Muscle layer of colon (tissue), 2 donors: Measurements from ENCODE around the gene SPDYE4.

Experiments used
- H3K27ac ChIP-seq: one replicate; pipeline ENCODE4 v1.7.0; 2013; ENCODE audit warnings: low read depth, mild to moderate bottlenecking, low read length, moderate library complexity
- H3K27me3 ChIP-seq, 2 donors: one replicate each; pipeline ENCODE4 v1.7.0; 2013; ENCODE audit warnings: low read length in 2 of 2, mild to moderate bottlenecking in 2 of 2; ENCODE audit not compliant: insufficient read depth in 2 of 2, control insufficient read depth in 1 of 2
- H3K36me3 ChIP-seq: one replicate; pipeline ENCODE4 v1.7.0; 2013; ENCODE audit warnings: mild to moderate bottlenecking, low read length; ENCODE audit not compliant: insufficient read depth
- H3K4me1 ChIP-seq: one replicate; pipeline ENCODE4 v1.7.0; 2013; ENCODE audit warnings: mild to moderate bottlenecking, low read length; ENCODE audit not compliant: insufficient read depth
- H3K4me3 ChIP-seq, 2 donors: one replicate each; pipeline ENCODE4 v1.7.0; 2013; ENCODE audit warnings: low read length in 2 of 2, low read depth in 1 of 2, mild to moderate bottlenecking in 1 of 2, moderate library complexity in 1 of 2
- H3K9ac ChIP-seq: one replicate; pipeline ENCODE4 v1.7.0; 2013; ENCODE audit warnings: low read length
- H3K9me3 ChIP-seq: one replicate; pipeline ENCODE4 v1.7.0; 2013; ENCODE audit warnings: mild to moderate bottlenecking, low read length
- donor health status: abdominal sarcoma.
- donor health status: Adenocarcinoma of cecum.

Gene SPDYE4

DNA sequence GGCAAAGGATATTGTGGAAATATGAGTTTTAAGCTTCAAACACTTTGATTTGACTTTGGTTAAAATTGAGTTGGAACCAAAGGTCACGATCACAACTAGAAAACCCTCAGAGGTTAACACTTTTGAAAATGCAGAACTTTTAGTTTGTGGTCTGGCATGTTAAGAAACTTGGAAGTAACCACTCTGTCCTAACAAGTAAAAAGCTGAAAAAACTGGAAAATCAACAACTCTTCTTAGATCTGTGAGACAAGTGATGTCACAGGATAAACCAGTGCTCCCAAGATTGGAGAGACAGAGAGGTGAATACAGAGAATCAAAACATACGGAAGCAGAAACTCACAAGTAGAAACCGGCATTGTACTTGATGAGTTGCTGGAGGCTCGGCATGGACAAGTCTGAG is 23.4 kb upstream of the SPDYE4 start:
- Histone ChIP-seq H3K9me3 (no peaks in the 10 kb centered on the region), H3K36me3 (no peaks in the 10 kb centered on the region), H3K4me3 (no peak overlapping the region), H3K4me1 (no peaks in the 10 kb centered on the region), H3K27ac (no peak overlapping the region), H3K27me3 (peaks cover 0 to 5% of the 10 kb centered on the region in 2 donors), H3K9ac (no peak overlapping the region)

DNA sequence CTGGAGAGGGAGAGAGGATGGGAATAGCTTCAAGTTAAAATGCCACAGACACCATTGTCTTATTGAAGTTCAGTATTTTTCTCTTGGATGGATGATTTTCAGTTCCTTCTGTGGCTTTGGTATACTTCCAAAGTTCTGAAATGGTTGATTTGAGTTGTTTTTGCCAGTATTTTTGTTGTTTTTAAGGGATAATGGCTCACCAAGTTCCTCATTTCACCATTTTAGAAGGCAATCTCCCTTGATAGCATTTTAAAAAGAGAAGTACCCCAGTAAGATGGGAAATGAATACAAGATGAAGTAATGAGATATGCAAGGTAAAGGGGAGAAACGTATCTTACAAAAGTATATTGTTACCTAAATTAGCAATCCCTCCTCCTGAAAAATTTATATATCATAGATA is 18.5 kb upstream of the SPDYE4 start:
- H3K9me3 ChIP-seq = no peaks in the 10 kb centered on the region

DNA sequence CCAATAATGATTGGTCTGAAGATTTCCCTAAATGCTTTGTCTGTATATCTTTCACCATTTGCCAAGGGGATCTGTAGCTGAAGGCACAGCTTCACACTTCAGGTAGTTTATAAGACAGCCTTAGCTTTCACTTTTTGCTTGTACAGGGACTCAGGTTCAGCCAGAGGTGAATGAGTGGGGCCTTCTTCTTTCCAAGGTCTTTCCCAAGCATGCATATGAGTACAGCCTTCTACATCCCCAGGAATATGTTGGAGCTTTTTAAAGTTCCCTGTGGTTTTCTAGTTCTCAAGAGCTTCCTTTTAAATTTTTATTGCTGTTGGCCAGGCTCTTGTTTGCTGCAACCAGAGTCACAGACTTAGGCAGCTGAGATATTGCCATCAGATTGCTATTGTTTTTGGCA is 17.9 kb upstream of the SPDYE4 start:
- Histone ChIP-seq H3K4me1 (no peaks in the 10 kb centered on the region), H3K9me3 (no peaks in the 10 kb centered on the region), H3K36me3 (no peaks in the 10 kb centered on the region), H3K27ac (no peak overlapping the region), H3K4me3 (no peak overlapping the region), H3K27me3 (peaks cover 0 to 5% of the 10 kb centered on the region in 2 donors), H3K9ac (no peak overlapping the region)

More for the DNA sequence above, 18.5 kb upstream of the SPDYE4 start:
- Histone ChIP-seq H3K27me3 (peaks cover 0 to 5% of the 10 kb centered on the region in 2 donors), H3K36me3 (no peaks in the 10 kb centered on the region), H3K9ac (no peak overlapping the region), H3K4me3 (no peak overlapping the region), H3K27ac (no peak overlapping the region), H3K4me1 (no peaks in the 10 kb centered on the region)

DNA sequence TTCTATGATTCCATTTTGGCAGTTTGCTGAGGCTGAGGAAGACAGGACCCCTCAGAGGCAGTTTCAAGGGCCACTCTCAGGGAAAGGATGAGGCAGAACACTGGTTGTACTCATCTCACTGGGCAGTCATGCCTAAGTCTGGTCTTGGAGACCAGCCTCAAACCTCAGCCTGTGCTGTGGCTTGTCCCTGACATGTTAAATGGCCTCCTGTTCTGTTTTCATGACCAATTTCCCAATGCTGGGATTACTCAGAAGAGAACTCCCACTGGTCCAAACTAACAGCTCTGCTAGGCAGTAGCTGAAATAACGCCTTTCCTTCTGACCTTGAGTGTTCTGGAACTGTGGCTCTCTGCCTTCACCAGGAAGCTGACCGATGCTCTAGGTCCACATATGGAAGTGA is 8.4 kb upstream of the SPDYE4 start:
- Histone ChIP-seq H3K9me3 (no peaks in the 10 kb centered on the region), H3K9ac (no peak overlapping the region), H3K27ac (no peak overlapping the region), H3K4me3 (no peak overlapping the region), H3K4me1 (no peaks in the 10 kb centered on the region), H3K27me3 (no peaks in the 10 kb centered on the region), H3K36me3 (no peaks in the 10 kb centered on the region)

DNA sequence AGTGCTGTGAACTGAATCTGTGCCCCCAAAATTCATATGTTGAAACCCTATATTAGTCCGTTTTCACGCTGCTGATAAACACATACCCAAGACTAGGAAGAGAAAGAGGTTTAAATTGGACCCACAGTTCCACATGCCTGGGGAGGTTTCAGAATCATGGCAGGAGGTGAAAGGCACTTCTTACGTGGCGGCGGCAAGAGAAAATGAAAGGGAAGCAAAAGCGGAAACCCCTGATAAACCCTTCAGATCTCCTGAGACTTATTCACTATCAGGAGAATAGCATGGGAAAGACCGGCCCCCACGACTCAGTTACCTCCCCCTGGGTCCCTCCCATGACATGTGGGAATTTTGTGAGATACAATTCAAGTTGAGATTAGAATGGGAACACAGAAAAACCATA is 3.7 kb upstream of the SPDYE4 start:
- no peaks in the 10 kb centered on the region for H3K4me1 ChIP-seq
- H3K4me3 ChIP-seq = no peak overlapping the region
- H3K9ac ChIP-seq = no peak overlapping the region
- H3K27ac ChIP-seq = no peak overlapping the region
- H3K9me3 ChIP-seq = no peaks in the 10 kb centered on the region
- H3K27me3 ChIP-seq = no peaks in the 10 kb centered on the region
- H3K36me3 ChIP-seq = no peaks in the 10 kb centered on the region

DNA sequence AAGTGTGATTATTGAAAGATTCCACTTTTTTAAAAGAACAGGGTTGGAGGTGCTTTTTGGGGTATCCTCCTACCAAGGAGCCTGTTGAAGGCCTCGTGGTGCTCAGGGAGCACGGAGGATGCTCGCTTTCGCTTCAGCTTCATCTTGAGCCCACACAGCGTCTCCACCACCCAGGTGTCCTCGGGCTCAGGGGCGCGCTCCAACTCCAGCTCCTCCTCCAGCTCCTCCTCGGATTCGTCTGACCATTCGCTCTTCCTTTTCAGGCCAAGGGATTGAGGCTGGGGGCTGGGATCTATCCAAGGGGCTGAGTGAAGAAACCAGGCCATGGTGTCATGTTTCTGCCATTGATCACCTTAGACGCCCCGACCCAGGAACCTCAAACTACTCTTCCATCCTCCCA is 1.2 kb downstream of the SPDYE4 start:
- Histone ChIP-seq H3K27ac (no peak overlapping the region), H3K4me3 (no peak overlapping the region), H3K9me3 (no peaks in the 10 kb centered on the region), H3K27me3 (no peaks in the 10 kb centered on the region), H3K9ac (no peak overlapping the region), H3K36me3 (no peaks in the 10 kb centered on the region), H3K4me1 (no peaks in the 10 kb centered on the region)

DNA sequence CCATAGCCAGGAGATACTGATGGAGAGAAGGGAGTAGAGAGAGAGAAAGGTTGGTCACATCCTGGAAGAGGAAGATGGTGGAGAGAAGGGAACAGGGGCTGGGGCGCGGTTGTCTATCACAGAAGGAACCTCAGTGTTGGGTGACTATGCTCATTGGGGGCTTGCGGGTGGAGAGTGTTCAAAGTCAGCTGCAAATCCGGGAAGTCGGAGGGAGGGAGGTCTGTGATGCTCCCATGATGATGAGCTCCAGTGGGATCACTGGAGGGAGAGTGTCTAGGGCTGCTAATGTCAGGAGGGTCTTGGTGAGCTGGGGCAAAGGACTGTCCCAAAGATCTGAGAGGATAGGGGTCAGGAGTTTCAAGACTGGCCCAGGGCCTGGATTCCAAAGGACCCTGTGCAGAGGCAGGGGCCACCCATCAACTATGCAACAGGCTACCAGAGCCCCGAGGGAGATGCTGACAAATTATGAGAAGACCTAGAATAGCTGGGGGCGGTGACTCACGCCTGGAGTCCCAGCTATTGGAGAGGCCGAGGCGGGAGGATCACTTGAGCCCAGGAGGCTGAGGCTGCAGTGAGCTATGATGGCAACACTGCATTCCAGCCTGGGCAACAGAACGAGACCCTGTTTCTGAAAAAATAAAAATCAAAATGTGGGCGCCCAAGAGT is 2.6 kb downstream of the SPDYE4 start:
- no peaks in the 10 kb centered on the region for H3K4me1 ChIP-seq
- H3K9ac ChIP-seq = no peak overlapping the region
- H3K27ac ChIP-seq = no peak overlapping the region
- no peaks in the 10 kb centered on the region for H3K36me3 ChIP-seq
- no peaks in the 10 kb centered on the region for H3K9me3 ChIP-seq
- no peak overlapping the region for H3K4me3 ChIP-seq
- no peaks in the 10 kb centered on the region for H3K27me3 ChIP-seq

DNA sequence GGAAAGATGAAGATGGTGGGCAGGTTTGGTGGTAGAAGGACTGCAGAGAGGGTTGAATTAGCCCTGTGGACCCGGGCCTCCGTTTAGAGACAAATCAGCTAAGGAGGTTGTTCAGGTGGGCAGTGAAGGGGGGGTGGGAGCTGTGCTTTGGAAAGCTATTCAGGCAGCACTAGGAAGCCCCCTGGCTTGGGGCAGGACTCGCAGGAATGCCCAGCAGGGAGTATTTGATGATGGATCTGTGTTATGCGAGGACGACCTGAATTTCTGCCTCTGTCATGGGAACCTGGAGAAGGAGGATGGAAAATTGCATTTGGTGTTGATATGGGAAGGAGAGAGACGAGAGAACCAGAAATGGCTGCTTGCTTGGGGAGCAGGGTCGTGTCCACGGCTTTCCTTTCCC is 3.5 kb downstream of the SPDYE4 start:
- H3K9ac ChIP-seq = no peak overlapping the region
- H3K4me3 ChIP-seq = no peak overlapping the region
- H3K27ac ChIP-seq = no peak overlapping the region
- no peaks in the 10 kb centered on the region for H3K9me3 ChIP-seq
- H3K36me3 ChIP-seq = no peaks in the 10 kb centered on the region
- no peaks in the 10 kb centered on the region for H3K4me1 ChIP-seq
- no peaks in the 10 kb centered on the region for H3K27me3 ChIP-seq

DNA sequence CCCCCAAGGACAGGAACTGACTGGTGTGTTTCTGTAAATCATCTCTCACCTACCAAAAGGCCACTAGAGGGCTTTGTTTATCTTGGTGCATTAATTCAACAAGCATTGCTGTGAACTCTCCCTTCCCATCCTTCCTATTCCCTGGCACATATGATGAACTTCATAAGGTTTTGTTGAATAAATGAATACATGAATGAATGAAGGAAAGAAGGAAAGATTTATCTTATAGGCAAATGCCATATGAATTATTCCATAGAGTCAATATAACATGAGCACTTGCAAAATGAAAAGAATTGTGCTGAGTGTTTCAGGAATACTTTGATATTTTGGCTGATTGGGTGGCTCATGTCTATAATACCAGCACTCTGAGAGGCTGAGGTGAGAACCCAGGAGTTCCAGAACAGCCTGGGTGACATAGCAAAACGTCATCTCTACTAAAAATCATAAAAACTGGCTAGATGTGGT is 4.3 kb downstream of the SPDYE4 start:
- no peaks in the 10 kb centered on the region for H3K9me3 ChIP-seq
- no peak overlapping the region for H3K9ac ChIP-seq
- no peak overlapping the region for H3K27ac ChIP-seq
- H3K27me3 ChIP-seq = no peaks in the 10 kb centered on the region
- H3K4me3 ChIP-seq = no peak overlapping the region
- no peaks in the 10 kb centered on the region for H3K36me3 ChIP-seq
- no peaks in the 10 kb centered on the region for H3K4me1 ChIP-seq

DNA sequence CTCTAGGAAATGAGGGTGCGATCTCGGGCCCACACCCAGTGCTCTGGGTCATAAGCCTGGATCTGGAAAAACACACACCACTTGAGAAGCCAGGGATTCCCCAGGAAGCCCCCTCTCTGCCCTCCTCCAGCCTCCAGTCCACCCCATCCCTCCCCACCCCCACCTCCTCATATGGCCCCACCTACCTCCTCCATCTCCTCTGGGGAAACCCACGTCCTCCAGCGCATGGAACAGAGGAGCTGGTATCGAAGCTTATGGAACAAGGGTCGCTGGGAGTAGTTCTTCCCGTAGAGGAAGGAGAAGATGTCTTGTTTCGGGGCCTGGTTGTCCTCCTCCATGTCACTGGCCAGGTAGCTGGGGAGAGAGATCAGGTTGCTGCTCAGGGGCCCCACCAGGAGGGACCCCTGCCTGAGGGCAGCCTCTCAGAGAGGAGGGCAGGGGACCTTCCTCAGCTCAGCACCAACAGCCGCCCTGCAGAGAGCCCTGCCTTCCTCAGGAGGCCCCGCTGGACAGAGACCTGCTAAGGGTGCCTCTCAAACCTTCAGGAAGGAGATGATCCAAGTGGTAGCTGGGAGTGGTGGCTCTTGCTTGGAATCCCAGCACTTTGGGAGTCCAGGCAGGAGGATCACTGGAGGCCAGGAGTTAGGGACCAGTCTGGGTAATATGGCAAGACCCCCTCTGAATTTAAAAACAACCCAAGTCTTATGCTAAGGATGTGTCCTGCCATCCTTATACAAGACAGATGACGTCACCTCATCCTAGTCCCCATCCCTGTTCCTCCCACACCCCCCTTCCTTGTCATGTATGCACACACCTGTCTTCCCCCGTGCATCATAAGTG is 5.0 kb downstream of the SPDYE4 start:
- H3K27me3 ChIP-seq = no peaks in the 10 kb centered on the region
- H3K4me1 ChIP-seq = no peaks in the 10 kb centered on the region
- no peaks in the 10 kb centered on the region for H3K9me3 ChIP-seq
- no peaks in the 10 kb centered on the region for H3K36me3 ChIP-seq
- H3K4me3 ChIP-seq = no peak overlapping the region
- H3K9ac ChIP-seq = no peak overlapping the region
- H3K27ac ChIP-seq = no peak overlapping the region

DNA sequence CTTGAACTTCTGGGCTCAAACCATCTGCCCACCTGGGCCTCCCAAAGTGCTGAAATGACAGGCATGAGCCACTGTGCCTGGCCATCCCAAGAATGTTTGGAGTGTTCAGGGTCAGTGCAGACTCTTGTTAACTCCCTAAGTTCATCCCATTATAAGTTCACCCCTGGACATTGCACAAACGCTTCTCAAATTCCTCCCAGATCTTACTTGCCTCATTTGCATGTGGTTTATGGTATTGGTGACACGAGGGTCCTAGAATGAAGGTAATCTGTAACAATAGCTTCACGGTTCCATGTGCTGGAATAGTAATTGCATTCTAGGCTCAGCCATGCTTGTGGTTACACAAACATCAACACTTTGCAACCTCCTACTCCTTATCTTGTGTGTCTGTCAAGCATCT is 8.7 kb downstream of the SPDYE4 start:
- no peaks in the 10 kb centered on the region for H3K36me3 ChIP-seq
- peaks cover 5% of the 10 kb centered on the region for H3K4me1 ChIP-seq
- no peak overlapping the region for H3K27ac ChIP-seq
- no peaks in the 10 kb centered on the region for H3K27me3 ChIP-seq
- no peaks in the 10 kb centered on the region for H3K9me3 ChIP-seq
- no peak overlapping the region for H3K4me3 ChIP-seq
- no peak overlapping the region for H3K9ac ChIP-seq

DNA sequence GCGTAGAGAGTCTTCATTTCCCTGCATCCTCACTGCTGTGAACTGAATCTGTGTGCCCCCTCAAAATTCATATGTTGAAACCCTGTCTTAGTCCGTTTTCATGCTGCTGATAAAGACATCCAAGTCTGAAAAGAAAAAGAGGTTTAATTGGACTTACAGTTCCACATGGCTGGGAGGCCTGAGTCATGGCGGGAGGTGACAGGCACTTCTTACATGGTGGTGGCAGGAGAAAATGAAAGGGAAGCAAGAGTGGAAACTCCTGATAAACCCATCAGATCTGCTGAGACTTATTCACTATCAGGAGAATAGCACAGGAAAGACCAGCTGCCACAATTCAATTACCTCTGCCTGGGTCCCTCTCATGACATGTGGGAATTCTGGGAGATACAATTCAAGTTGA is 10.6 kb downstream of the SPDYE4 start:
- H3K4me3 ChIP-seq = no peak overlapping the region
- peaks cover 5% of the 10 kb centered on the region for H3K4me1 ChIP-seq
- no peaks in the 10 kb centered on the region for H3K27me3 ChIP-seq
- H3K9ac ChIP-seq = no peak overlapping the region
- no peaks in the 10 kb centered on the region for H3K9me3 ChIP-seq
- no peaks in the 10 kb centered on the region for H3K36me3 ChIP-seq
- no peak overlapping the region for H3K27ac ChIP-seq
